GM12874 (cell line): ENCODE measurements around the gene VAV2.

Source experiments
- CTCF ChIP-seq: IDR thresholded peaks from 2 replicates; pipeline ENCODE4 v1.5.1; 2011; ENCODE audit warnings: low read depth, mild to moderate bottlenecking, control low read depth, low read length, moderate library complexity; ENCODE audit not compliant: insufficient read depth

VAV2 gene

GRCh38 chr9:134029248-134030226 lies 37.4 kb upstream of the VAV2 start:
- no peak for TF ChIP-seq CTCF

- no peak for TF ChIP-seq CTCF
Observed at GRCh38 chr9:134028575-134029247, 36.6 kb upstream of the VAV2 start.

GRCh38 chr9:134028076-134028475 lies 36.0 kb upstream of the VAV2 start:
- TF ChIP-seq CTCF, result no peak

- no peak for TF ChIP-seq CTCF
Observed at GRCh38 chr9:134027561-134027960, 35.4 kb upstream of the VAV2 start.

GRCh38 chr9:134026981-134027380 lies 34.9 kb upstream of the VAV2 start:
- TF ChIP-seq CTCF, result no peak

- no peak for TF ChIP-seq CTCF
Observed at GRCh38 chr9:134026581-134026980, 34.5 kb upstream of the VAV2 start.
